Caco-2 (cell line): ENCODE measurements around the gene MARVELD1. TPM values are rescaled to one million over a fixed set of nuclear protein-coding genes. Genes with fewer than 3 reads are reported as not detected.
A peak's percentile ranks its signal among the peaks of the same experiment; 100 is the strongest.

Experiments
- BruUV-seq: library from RNA; stranded (reverse); fragments of 400-500 nt; replicated peaks from 2 replicates; lab custom pipeline; 2021; lab: Mats Ljungman, UMichigan
- CTCF ChIA-PET: fragments of 300-600 bp; sonication (Branson Sonifier 250); formaldehyde crosslinking; loops from one replicate; lab custom pipeline; 2022; ENCODE audit warnings: antibody characterized with exemption; lab: Charles Lee
- POLR2A ChIA-PET: fragments of 300-600 bp; sonication (Branson Sonifier 250); formaldehyde crosslinking; loops from one replicate; lab custom pipeline; 2022; ENCODE audit warnings: antibody characterized with exemption; lab: Charles Lee
- DNase-seq, 2 experiments: peaks; one replicate each; pipeline versions ENCODE4 v3.0.0 to v3.0.0-alpha.2; 2020 to 2022
- H3K27me3 ChIP-seq: replicated peaks from 2 replicates; pipeline ENCODE4 v1.6.0; 2011; ENCODE audit warnings: low read length; ENCODE audit not compliant: control insufficient read depth, insufficient read depth
- H3K36me3 ChIP-seq: 2 replicates; pipeline ENCODE4 v1.5.1; 2011; ENCODE audit warnings: low read length; ENCODE audit not compliant: control insufficient read depth, insufficient read depth
- H3K4me1 ChIP-seq: fragments of 250-450 bp; sonication (Bioruptor Pico); 2 replicates; pipeline ENCODE4 v1.5.1; 2020; ENCODE audit warnings: mild to moderate bottlenecking
- H3K4me3 ChIP-seq: 2 replicates; pipeline ENCODE4 v1.5.1; 2011; ENCODE audit warnings: low read depth, mild to moderate bottlenecking, control low read depth, low read length
- H3K9me3 ChIP-seq: fragments of 250-450 bp; sonication (Bioruptor Pico); 2 replicates; pipeline ENCODE4 v1.5.1; 2020; ENCODE audit warnings: mild to moderate bottlenecking, moderate library complexity
- H3K27ac Mint-ChIP-seq: one replicate; pipeline ENCODE4 v1.8.0; 2022; ENCODE audit warnings: mixed read lengths; ENCODE audit not compliant: unreplicated experiment
- H3K27me3 Mint-ChIP-seq: one replicate; pipeline ENCODE4 v1.8.0; 2022; ENCODE audit warnings: mixed read lengths; ENCODE audit not compliant: insufficient read depth, unreplicated experiment
- H3K36me3 Mint-ChIP-seq: one replicate; pipeline ENCODE4 v1.8.0; 2022; ENCODE audit warnings: mild to moderate bottlenecking, mixed read lengths; ENCODE audit not compliant: insufficient read depth, unreplicated experiment
- H3K4me1 Mint-ChIP-seq: one replicate; pipeline ENCODE4 v1.8.0; 2022; ENCODE audit warnings: low read depth, mixed read lengths; ENCODE audit not compliant: unreplicated experiment
- H3K4me3 Mint-ChIP-seq: one replicate; pipeline ENCODE4 v1.8.0; 2022; ENCODE audit warnings: mild to moderate bottlenecking, moderate library complexity, mixed read lengths; ENCODE audit not compliant: unreplicated experiment
- H3K9me3 Mint-ChIP-seq: one replicate; pipeline ENCODE4 v1.8.0; 2022; ENCODE audit warnings: mixed read lengths; ENCODE audit not compliant: unreplicated experiment
- CTCF ChIP-seq, 2 experiments: fragments of 200-600 bp in 1 of 2; IDR thresholded peaks; 1 replicate in 1 of 2; 2 replicates in 1 of 2; pipeline versions ENCODE4 v1.5.1 to v1.8.0; 2011 to 2022; ENCODE audit warnings: antibody characterized with exemption in 1 of 2, control low read depth in 1 of 2, inconsistent platforms in 1 of 2, low read depth in 1 of 2, low read length in 1 of 2, mild to moderate bottlenecking in 1 of 2, moderate library complexity in 1 of 2; ENCODE audit not compliant: insufficient read depth in 1 of 2, severe bottlenecking in 1 of 2, unreplicated experiment in 1 of 2
- intact Hi-C: fragments of 100-400 bp; cut with micrococcal nuclease; formaldehyde crosslinking; loops from one replicate; pipeline ENCODE4 v1.10.0; 2022; ENCODE audit not compliant: unreplicated experiment
- total RNA-seq: library from RNA; stranded (reverse); gene quantifications from 2 replicates; pipeline ENCODE4 v1.2.3, GENCODE V29; 2022

Gene MARVELD1
- total RNA-seq, 1 experiment from 2014 or later, result 19.6 TPM

- Mint-ChIP-seq H3K27ac (no peak overlapping the region), H3K4me1 (peaks cover 22% of the 10 kb centered on the region), H3K36me3 (peaks cover 18% of the 10 kb centered on the region), H3K27me3 (no peaks in the 10 kb centered on the region), H3K9me3 (no peaks in the 10 kb centered on the region), H3K4me3 (peak overlapping the region; percentile 71)
- CTCF ChIA-PET, result interaction anchor here (0.7 kb wide), 1 partner anchor 39 kb away, joined by 4 read pairs; no protein-coding TSS in a partner anchor
- Histone ChIP-seq H3K27me3 (no peaks in the 10 kb centered on the region), H3K4me1 (peaks cover 48% of the 10 kb centered on the region), H3K36me3 (no peaks in the 10 kb centered on the region), H3K9me3 (no peaks in the 10 kb centered on the region), H3K4me3 (peak overlapping the region; percentile 89)
- DNase-seq, result no peak
- BruUV-seq, result no TSS peak
- POLR2A ChIA-PET, result interaction anchor here (0.6 kb wide), 1 partner anchor 20 kb away, joined by 4 read pairs; no protein-coding TSS in a partner anchor
- no peak for TF ChIP-seq CTCF (IDR thresholded peaks at IDR 0.05; ENCODE audit: insufficient read depth in 1 of 2, low read depth in 1 of 2, low read length in 1 of 2, severe bottlenecking in 1 of 2, unreplicated experiment in 1 of 2)
- intact Hi-C loops, result loop anchor here (5.0 kb wide), 1 partner anchor 32 kb away; no protein-coding TSS in a partner anchor
Measured at GRCh38 chr10:97684866-97685394, 28.6 kb upstream of the MARVELD1 start.

DNA sequence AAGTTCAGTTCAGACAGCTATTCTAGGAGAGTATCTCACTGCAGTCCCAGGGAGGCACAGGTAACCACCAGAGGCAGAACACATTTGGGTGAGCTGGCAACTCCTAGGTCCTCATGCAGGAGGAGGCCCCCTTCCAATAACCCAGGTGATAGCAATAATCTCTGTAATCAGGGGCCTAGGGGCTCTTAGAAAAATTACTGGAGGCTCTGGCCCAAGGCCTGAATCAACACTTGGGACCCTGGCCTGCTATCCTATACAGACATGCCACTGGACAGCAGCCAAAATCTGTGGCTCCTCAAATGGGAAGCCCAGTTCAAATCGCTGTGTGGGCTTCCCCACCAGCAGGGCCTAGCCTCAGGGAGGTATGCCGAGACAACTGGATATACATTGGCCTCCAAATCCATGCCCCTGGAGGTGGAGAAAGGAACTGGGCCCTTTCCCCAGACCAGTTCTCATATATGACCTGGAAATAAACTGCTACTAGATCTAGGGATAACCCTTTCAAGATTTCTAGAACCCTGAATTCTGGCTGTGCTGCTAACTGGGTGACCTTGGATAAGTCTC, 28.1 kb upstream of the MARVELD1 start:
- H3K27me3 Mint-ChIP-seq, result no peaks in the 10 kb centered on the region
- BruUV-seq, result no TSS peak
- intact Hi-C loops, result no loop called here
- CTCF ChIA-PET, result no interaction called here
- peaks cover 22% of the 10 kb centered on the region for H3K4me1 Mint-ChIP-seq
- no peaks in the 10 kb centered on the region for H3K36me3 ChIP-seq
- peaks cover 48% of the 10 kb centered on the region for H3K4me1 ChIP-seq
- no peaks in the 10 kb centered on the region for H3K9me3 ChIP-seq
- DNase-seq, result peak; percentile 53 to 70
- TF ChIP-seq CTCF (IDR thresholded peaks at IDR 0.05; ENCODE audit: insufficient read depth in 1 of 2, low read depth in 1 of 2, low read length in 1 of 2, severe bottlenecking in 1 of 2, unreplicated experiment in 1 of 2), result peak in 1 of 2 experiments; percentile 45
- POLR2A ChIA-PET, result no interaction called here
- peak overlapping the region; percentile 89 for H3K4me3 ChIP-seq
- peak overlapping the region; percentile 71 for H3K4me3 Mint-ChIP-seq
- no peaks in the 10 kb centered on the region for H3K9me3 Mint-ChIP-seq
- H3K27me3 ChIP-seq, result no peaks in the 10 kb centered on the region
- H3K27ac Mint-ChIP-seq, result no peak overlapping the region
- peaks cover 18% of the 10 kb centered on the region for H3K36me3 Mint-ChIP-seq

DNA sequence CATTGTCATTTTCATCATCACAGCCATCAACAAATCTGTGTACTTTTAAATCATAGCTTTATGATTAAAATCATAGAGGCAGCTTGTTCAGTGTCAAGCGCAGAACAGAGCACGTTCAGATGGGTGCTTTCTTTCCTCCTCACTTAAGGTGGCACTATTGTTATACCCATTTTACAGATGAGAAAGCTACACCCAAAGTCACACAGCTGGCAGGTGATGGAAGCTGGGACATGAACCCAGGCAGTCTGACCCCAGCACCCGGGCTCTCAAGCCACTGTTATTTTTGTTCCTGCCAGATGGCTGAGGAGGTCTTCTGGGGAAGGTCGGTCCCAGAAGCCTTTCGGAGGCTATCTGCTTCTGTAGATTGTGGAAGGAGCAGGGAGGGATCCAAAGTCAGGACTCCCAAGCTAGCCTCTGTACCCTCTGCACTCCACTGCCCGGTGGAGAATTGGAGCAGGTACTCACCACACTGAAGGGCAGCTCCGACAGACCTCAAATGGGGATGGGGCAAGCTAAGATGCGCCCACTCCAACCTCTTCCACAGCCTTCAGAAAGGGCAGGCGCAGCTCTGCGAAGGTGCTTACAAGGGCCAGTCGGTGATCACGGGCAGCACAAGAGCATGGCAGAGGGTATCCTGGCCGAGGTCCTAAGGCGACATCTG, 27.1 kb upstream of the MARVELD1 start:
- H3K9me3 ChIP-seq, result no peaks in the 10 kb centered on the region
- Mint-ChIP-seq H3K4me1 (peaks cover 22% of the 10 kb centered on the region), H3K27ac (peak overlapping the region; percentile 97), H3K9me3 (no peaks in the 10 kb centered on the region), H3K4me3 (peak overlapping the region; percentile 71), H3K36me3 (peaks cover 18% of the 10 kb centered on the region), H3K27me3 (no peaks in the 10 kb centered on the region)
- H3K4me1 ChIP-seq, result peaks cover 46% of the 10 kb centered on the region
- BruUV-seq, result no TSS peak
- peak overlapping the region; percentile 89 for H3K4me3 ChIP-seq
- intact Hi-C loops, result no loop called here
- no peak for TF ChIP-seq CTCF (IDR thresholded peaks at IDR 0.05; ENCODE audit: insufficient read depth in 1 of 2, low read depth in 1 of 2, low read length in 1 of 2, severe bottlenecking in 1 of 2, unreplicated experiment in 1 of 2)
- H3K36me3 ChIP-seq, result no peaks in the 10 kb centered on the region
- ChIA-PET CTCF (interaction anchor here (0.7 to 2.4 kb wide), 11 partner anchors 8 to 220 kb away, joined by 3 to 20 read pairs (median 7); partner anchors contain the start of genes ANKRD2, MARVELD1 and ZFYVE27), POLR2A (interaction anchor here (0.7 to 2.0 kb wide), 14 partner anchors 9 to 286 kb away, joined by 3 to 36 read pairs (median 8); partner anchors contain the start of genes MARVELD1, PI4K2A and ZFYVE27)
- H3K27me3 ChIP-seq, result no peaks in the 10 kb centered on the region
- no peak for DNase-seq
